Testis (tissue), 3 donors: ENCODE measurements around the gene PBX4. TPM values are rescaled to one million over a fixed set of nuclear protein-coding genes. Genes with fewer than 3 reads are reported as not detected.
"Not testable (repeated sequence)": the region's sequence is repeated elsewhere in the genome, so short reads cannot be mapped to it uniquely, and the experiment has no call there.

ENCODE experiments used
- DNase-seq: peaks from one replicate; pipeline ENCODE4 v3.0.0-alpha.2; 2019
- H3K27ac ChIP-seq, 2 donors: fragments of 200-600 bp; sonication (generic); one replicate each; pipeline ENCODE4 v1.5.1; 2019
- H3K27me3 ChIP-seq: fragments of 200-600 bp; sonication (generic); one replicate; pipeline ENCODE4 v1.5.1; 2019
- H3K36me3 ChIP-seq: fragments of 200-600 bp; sonication (generic); one replicate; pipeline ENCODE4 v1.5.1; 2017; ENCODE audit warnings: low read depth; ENCODE audit errors: missing control alignments
- H3K4me1 ChIP-seq: fragments of 200-600 bp; sonication (generic); one replicate; pipeline ENCODE4 v1.5.1; 2019
- H3K4me3 ChIP-seq, 2 donors: fragments of 200-600 bp; sonication (generic); one replicate each; pipeline ENCODE4 v1.5.1; 2017 to 2019
- H3K9me3 ChIP-seq: fragments of 200-600 bp; sonication (generic); one replicate; pipeline ENCODE4 v1.5.1; 2017
- CTCF ChIP-seq, 3 experiments: fragments of 450-650 bp in 2 of 3; fragments of 200-600 bp in 1 of 3; sonication (generic) in 1 of 3; IDR thresholded peaks; one replicate each; pipeline ENCODE4 v1.5.1; 2016 to 2019; ENCODE audit warnings: antibody characterized with exemption in 3 of 3, mild to moderate bottlenecking in 2 of 3, moderate library complexity in 1 of 3
- POLR2A ChIP-seq: fragments of 450-650 bp; IDR thresholded peaks from one replicate; pipeline ENCODE4 v1.6.1; 2017; ENCODE audit warnings: antibody characterized with exemption, mild to moderate bottlenecking, moderate library complexity
- WGBS, 2 donors: methylation state at CpG; one replicate each; pipeline ENCODE4 v1.1.5; 2018; 5-methylcytosine and 5-hydroxymethylcytosine counted together
- intact Hi-C: fragments of 100-400 bp; cut with DNase I; formaldehyde crosslinking; loops from one replicate; pipeline ENCODE4 v1.15.1; 2023; ENCODE audit warnings: low total_unique reads
- polyA plus RNA-seq: library from polyadenylated mRNA; stranded (reverse); fragments of 350-450 nt; fragmentation: Illumina TruSeq; extraction: RNeasy Lipid Tissue Mini Kit (QIAGEN cat#74804); gene quantifications from one replicate; pipeline ENCODE4 v1.2.3, GENCODE V29; 2014; ENCODE audit warnings: low read depth, low replicate concordance; ENCODE audit not compliant: insufficient read depth
- total RNA-seq, 2 donors: library from RNA; depleted of rRNA; stranded (reverse); fragments of >200 nt; gene quantifications; one replicate each; pipeline ENCODE4 v1.2.3, GENCODE V29; 2016

Gene PBX4
- total and polyA plus RNA-seq, 3 donors from 2014 or later: 16.2 to 28.3 (median 18.0) TPM

- TF ChIP-seq CTCF (IDR thresholded peaks at IDR 0.05): no peak
- no peak for TF ChIP-seq POLR2A
- intact Hi-C loops: no loop called here
- no peak for DNase-seq
These were observed 17.6 kb downstream of the PBX4 start for GRCh38 chr19:19600793-19601330.

GRCh38 chr19:19598728-19599451 lies 19.6 kb downstream of the PBX4 start:
- H3K9me3 ChIP-seq, H3K4me3 ChIP-seq, H3K36me3 ChIP-seq, DNase-seq, H3K4me1 ChIP-seq, intact Hi-C loops, H3K27me3 ChIP-seq, H3K27ac ChIP-seq: not testable (repeated sequence)
- WGBS, 2 donors: 90 to 92% methylated on average over 20 of the region's 20 CpGs

More at GRCh38 chr19:19600793-19601330, 17.6 kb downstream of the PBX4 start:
- no peak overlapping the region for H3K4me3 ChIP-seq
- no peaks in the 10 kb centered on the region for H3K4me1 ChIP-seq
- H3K27ac ChIP-seq: no peak overlapping the region
- no peaks in the 10 kb centered on the region for H3K36me3 ChIP-seq
- WGBS, 2 donors: 94 to 96% methylated on average over 1 of the region's 1 CpG
- no peaks in the 10 kb centered on the region for H3K27me3 ChIP-seq
- no peaks in the 10 kb centered on the region for H3K9me3 ChIP-seq

GRCh38 chr19:19597809-19598306 lies 20.6 kb downstream of the PBX4 start:
- WGBS, 2 donors: 79 to 86% methylated on average over 8 of the region's 8 CpGs

GRCh38 chr19:19595171-19595701 lies 23.3 kb downstream of the PBX4 start:
- 82 to 86% methylated on average over 8 of the region's 8 CpGs for WGBS, 2 donors
- DNase-seq: no peak
- Histone ChIP-seq H3K4me3 (no peak overlapping the region), H3K27me3 (no peaks in the 10 kb centered on the region), H3K36me3 (no peaks in the 10 kb centered on the region), H3K4me1 (no peaks in the 10 kb centered on the region), H3K27ac (no peak overlapping the region), H3K9me3 (no peaks in the 10 kb centered on the region)
- no peak for TF ChIP-seq CTCF (IDR thresholded peaks at IDR 0.05)
- TF ChIP-seq POLR2A: no peak
- intact Hi-C loops: no loop called here

More at GRCh38 chr19:19597809-19598306, 20.6 kb downstream of the PBX4 start:
- TF ChIP-seq CTCF (IDR thresholded peaks at IDR 0.05) (no peak), POLR2A (no peak)
- Histone ChIP-seq H3K27ac (no peak overlapping the region), H3K27me3 (no peaks in the 10 kb centered on the region), H3K9me3 (no peaks in the 10 kb centered on the region), H3K4me1 (no peaks in the 10 kb centered on the region), H3K36me3 (no peaks in the 10 kb centered on the region), H3K4me3 (no peak overlapping the region)
- intact Hi-C loops: no loop called here
- DNase-seq: no peak

GRCh38 chr19:19594381-19594780 lies 24.1 kb downstream of the PBX4 start:
- H3K36me3 ChIP-seq: no peaks in the 10 kb centered on the region
- no peaks in the 10 kb centered on the region for H3K27me3 ChIP-seq
- H3K4me3 ChIP-seq: no peak overlapping the region
- DNase-seq: no peak
- no peak overlapping the region for H3K27ac ChIP-seq
- 94 to 99% methylated on average over 4 of the region's 4 CpGs for WGBS, 2 donors
- TF ChIP-seq POLR2A: no peak
- no peak for TF ChIP-seq CTCF (IDR thresholded peaks at IDR 0.05)
- no peaks in the 10 kb centered on the region for H3K4me1 ChIP-seq
- no peaks in the 10 kb centered on the region for H3K9me3 ChIP-seq
- intact Hi-C loops: no loop called here
